NCI-H1092 treated with DMSO at 0.1 percent for 48 hours (cell line): ENCODE measurements around the gene SLC5A1.
"Not testable (repeated sequence)": the region's sequence is repeated elsewhere in the genome, so short reads cannot be mapped to it uniquely, and the experiment has no call there.

Experiments
- DNase-seq: peaks from one replicate; lab custom pipeline; 2025; lab: John Stamatoyannopoulos, UW

Gene SLC5A1

GRCh38 chr22:32088084-32088483 is 45.0 kb downstream of the SLC5A1 start:
- no peak for DNase-seq

- no peak for DNase-seq
These were observed 54.0 kb downstream of the SLC5A1 start for GRCh38 chr22:32097018-32097417.

- DNase-seq: no peak
These were observed 54.9 kb downstream of the SLC5A1 start for GRCh38 chr22:32097881-32098499.

- no peak for DNase-seq
These were observed 57.6 kb downstream of the SLC5A1 start for GRCh38 chr22:32100711-32101110.

- no peak for DNase-seq
These were observed 60.7 kb downstream of the SLC5A1 start for GRCh38 chr22:32103658-32104315.

GRCh38 chr22:32106930-32107329 is 63.9 kb downstream of the SLC5A1 start:
- DNase-seq: no peak

- DNase-seq: no peak
These were observed 69.3 kb downstream of the SLC5A1 start for GRCh38 chr22:32112380-32112779.

GRCh38 chr22:32119568-32120235 is 76.6 kb downstream of the SLC5A1 start:
- DNase-seq: no peak

- no peak for DNase-seq
These were observed 77.5 kb downstream of the SLC5A1 start for GRCh38 chr22:32120603-32121002.

GRCh38 chr22:32122899-32123298 is 79.8 kb downstream of the SLC5A1 start:
- no peak for DNase-seq

GRCh38 chr22:32123657-32124056 is 80.6 kb downstream of the SLC5A1 start:
- no peak for DNase-seq

GRCh38 chr22:32127904-32128303 is 84.8 kb downstream of the SLC5A1 start:
- DNase-seq: no peak

- no peak for DNase-seq
These were observed 87.4 kb downstream of the SLC5A1 start for GRCh38 chr22:32130464-32130863.

GRCh38 chr22:32132126-32132525 is 89.1 kb downstream of the SLC5A1 start:
- DNase-seq: no peak

GRCh38 chr22:32132783-32133182 is 89.7 kb downstream of the SLC5A1 start:
- no peak for DNase-seq

- not testable (repeated sequence) for DNase-seq
These were observed 91.7 kb downstream of the SLC5A1 start for GRCh38 chr22:32134796-32135195.

- DNase-seq: not testable (repeated sequence)
These were observed 92.9 kb downstream of the SLC5A1 start for GRCh38 chr22:32135958-32136357.

GRCh38 chr22:32136881-32137280 is 93.8 kb downstream of the SLC5A1 start:
- DNase-seq: not testable (repeated sequence)

GRCh38 chr22:32137731-32138324 is 94.8 kb downstream of the SLC5A1 start:
- not testable (repeated sequence) for DNase-seq

GRCh38 chr22:32138576-32138975 is 95.5 kb downstream of the SLC5A1 start:
- DNase-seq: not testable (repeated sequence)

- DNase-seq: not testable (repeated sequence)
These were observed 97.6 kb downstream of the SLC5A1 start for GRCh38 chr22:32140688-32141087.

- DNase-seq: no peak
These were observed 99.5 kb downstream of the SLC5A1 start for GRCh38 chr22:32142600-32142999.
